HG03558 (cell line): Measurements from ENCODE around the gene XIST.
A peak's percentile ranks its signal among the peaks of the same experiment; 100 is the strongest.
"Not testable (repeated sequence)": the region's sequence is repeated elsewhere in the genome, so short reads cannot be mapped to it uniquely, and the experiment has no call there.

Experiments used
- ATAC-seq: cut with Tn5 transposase; IDR thresholded peaks from one replicate; pipeline ENCODE4 v1.9.1; 2021; ENCODE audit warnings: moderate number of reproducible peaks; ENCODE audit not compliant: unreplicated experiment; ENCODE audit errors: extremely low read depth

The XIST gene

DNA sequence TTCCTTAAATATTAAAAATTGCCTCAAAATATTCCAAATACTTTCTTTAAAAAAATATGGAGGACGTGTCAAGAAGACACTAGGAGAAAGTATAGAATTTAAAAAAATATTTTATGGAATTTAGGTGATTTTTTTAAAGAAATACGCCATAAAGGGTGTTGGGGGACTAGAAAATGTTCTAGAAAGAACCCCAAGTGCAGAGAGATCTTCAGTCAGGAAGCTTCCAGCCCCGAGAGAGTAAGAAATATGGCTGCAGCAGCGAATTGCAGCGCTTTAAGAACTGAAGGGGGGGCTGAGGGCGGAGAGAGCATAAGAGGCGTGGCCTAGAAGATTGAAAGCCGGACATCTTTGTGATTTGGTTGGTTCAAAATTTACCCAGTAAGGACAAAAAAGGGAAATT is at the start of gene XIST:
Gene XIST, minus strand, starts transcription at position 248 of the 400 bp plus-strand sequence.
- ATAC-seq = no peak

DNA sequence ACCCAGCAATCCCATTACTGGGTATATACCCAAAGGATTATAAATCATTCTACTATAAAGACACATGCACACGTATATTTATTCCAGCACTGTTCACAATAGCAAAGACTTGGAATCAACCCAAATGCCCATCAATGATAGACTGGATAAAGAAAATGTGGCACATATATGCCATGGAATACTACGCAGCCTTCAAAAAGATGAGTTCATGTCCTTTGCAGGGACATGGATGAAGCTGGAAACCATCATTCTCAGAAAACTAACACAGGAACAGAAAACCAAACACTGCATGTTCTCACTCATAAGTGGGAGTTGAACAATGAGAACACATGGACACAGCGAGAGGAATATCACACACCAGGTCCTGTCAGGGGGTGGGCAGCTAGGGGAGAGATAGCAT is 45.8 kb upstream of the XIST start:
- not testable (repeated sequence) for ATAC-seq

DNA sequence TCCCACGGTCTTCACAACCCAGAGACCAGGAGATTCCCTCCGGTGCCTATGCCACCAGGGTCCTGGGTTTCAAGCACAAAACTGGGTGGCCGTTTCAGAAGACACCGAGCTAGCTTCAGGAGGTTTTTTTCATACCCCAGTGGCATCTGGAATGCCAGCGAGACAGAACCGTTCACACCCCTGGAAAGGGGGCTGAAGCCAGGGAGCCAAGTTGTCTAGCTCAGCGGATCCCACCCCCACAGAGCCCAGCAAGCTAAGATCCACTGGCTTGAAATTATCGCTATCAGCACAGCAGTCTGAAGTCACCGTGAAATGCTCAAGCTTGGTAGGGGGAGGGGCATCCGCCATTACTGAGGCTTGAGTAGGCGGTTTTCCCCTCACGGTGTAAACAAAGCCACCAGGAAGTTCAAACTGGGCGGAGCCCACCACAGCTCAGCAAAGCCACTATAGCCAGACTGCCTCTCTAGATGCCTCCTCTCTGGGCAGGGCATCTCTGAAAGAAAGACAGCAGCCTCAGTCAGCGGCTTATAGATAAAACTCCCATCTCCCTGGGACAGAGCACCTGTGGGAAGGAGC is 40.1 kb upstream of the XIST start:
- not testable (repeated sequence) for ATAC-seq

DNA sequence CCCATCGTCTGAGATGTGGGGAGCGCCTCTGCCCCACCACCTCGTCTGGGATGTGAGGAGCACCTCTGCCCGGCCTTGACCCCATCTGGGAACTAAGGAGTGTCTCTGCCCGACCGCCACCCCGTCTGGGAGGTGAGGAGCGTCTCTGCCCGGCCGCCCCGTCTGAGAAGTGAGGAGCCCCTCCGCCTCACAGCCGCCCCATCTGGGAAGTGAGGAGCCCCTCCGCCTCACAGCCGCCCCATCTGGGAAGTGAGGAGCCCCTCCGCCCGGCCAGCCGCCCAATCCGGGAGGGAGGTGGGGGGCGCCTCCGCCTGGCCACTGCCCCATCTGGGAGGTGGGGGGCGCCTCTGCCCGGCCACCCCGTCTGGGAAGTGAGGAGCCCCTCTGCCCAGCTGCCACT is 29.7 kb upstream of the XIST start:
- ATAC-seq = not testable (repeated sequence)

DNA sequence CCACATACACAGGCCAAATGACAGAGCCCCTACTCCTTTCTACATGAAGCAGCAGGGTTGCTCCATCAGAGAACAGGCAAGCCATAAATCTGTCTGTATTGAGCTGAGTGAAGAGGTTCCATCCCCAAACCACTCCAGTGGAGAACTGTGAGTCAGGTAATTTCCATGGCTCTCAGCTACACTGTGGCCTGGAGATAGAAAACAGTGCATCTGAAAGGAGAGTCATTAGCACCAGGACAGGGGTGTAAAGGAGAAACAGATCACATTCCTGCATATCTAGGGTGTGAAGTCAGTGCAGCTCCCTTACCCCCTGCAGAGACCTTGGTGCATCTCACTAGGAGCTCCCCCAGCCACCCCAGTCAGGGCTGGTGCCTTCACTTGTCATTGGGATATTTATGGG is 25.2 kb upstream of the XIST start:
- ATAC-seq = no peak

DNA sequence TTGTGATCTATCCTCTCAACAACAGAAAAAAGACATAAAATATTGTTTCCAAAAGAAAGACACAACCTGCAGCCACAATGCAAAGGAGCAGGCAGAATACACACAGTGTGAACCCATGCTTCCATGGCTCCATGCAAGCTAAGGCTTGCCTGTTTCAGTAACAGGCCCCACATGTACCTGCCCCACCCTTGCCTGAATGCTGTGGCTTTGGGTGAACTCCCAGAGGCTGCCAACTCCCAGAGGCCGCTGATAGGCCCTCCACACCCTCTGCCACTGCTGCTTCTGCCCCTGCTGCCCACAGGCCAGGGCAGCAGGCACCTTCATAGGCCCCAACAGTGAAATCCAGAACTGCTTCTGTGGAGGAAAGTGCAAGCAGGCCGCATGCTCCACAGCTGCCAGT is 24.4 kb upstream of the XIST start:
- no peak for ATAC-seq

DNA sequence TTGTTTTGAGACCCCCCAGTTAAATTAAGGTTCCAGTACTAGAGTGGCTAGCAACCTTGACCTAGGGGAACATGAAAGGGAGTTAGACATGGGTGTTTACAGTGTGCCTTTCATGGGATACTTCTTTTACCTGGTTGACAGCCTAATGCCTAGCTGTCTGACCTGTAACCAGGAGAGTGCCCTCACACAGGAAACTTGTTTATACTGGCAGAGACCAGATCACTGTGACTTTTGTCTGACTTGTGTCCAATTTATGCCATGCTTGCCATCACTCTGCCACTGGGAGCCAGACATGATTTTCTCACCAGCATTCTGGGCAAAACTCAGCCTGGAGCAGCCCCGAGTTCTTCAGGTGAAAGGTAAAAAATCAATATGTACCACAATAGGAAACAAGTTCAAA is 16.4 kb upstream of the XIST start:
- no peak for ATAC-seq

DNA sequence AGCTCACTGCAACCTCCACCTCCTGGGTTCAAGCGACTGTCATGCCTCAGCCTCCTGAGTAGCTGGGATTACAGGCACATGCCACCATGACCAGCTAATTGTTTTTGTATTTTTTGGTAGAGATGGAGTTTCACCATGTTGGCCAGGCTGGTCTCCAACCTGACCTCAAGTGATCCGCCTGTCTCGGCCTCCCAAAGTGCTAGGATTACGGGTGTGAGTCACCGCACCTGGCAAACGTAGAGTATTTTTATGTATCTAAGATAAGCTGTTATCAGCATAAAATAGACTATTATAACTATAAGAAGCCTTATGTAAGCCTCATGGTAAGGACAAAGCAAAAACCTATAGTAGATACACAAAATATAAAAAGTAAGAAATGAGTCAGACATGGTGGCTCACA is 14.6 kb upstream of the XIST start:
- no peak for ATAC-seq

DNA sequence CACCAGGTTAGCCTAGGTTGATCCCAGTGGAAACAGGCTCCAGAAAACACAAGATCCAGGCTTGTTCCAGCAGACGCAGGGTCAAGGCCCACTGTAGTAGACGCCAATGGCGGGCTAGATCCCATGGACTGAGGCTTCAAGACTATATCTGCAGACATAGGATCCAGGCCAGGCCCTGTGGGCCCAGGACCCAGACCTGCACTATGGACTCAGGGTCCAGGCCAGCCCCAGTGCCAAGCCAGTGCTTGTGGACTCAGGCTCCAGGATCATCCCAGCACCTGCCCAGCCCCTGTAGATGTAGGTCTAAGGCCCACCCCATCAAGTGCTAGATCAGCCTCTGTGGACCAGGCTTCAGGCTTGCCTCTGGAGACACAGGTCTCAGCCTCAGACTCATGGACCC is 11.3 kb upstream of the XIST start:
- ATAC-seq = no peak

DNA sequence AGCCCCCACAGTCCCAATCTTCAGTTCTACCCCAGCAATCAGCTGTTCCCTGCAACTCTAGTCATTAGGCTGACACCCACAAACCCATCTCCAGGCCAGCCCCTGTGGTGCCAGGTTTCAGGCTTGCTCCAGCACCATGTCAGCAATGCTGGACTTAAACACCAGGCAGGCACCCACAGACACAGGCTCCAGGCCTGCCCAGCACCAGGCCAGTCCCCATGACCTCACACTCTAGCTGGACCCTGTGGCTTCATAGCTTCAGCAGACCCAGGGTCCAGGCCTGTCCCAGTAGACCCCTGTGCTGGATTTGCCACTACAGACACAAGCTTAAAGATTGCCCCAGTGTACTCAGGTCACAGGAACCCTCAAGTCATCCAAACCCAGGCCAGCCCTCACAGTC is 10.8 kb upstream of the XIST start:
- ATAC-seq = no peak

DNA sequence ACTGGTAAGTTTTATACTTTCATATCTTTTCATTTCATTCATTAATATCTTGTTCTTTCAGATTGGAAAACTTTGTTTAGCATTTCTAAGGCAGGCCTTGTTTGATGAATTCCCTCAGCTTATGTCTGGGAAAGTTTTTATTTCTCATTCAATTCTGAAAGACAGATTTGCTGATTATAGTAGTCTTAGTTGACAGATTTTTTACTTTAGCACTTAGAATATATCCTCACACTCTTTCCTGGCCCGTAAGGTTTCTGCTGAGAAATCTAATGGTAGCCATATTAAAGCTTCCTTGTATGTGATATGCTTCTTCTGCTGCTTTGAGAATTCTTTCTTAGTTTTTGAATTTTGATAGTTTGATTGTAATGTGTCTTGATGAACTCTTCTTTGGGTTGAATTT is 7.1 kb upstream of the XIST start:
- no peak for ATAC-seq

DNA sequence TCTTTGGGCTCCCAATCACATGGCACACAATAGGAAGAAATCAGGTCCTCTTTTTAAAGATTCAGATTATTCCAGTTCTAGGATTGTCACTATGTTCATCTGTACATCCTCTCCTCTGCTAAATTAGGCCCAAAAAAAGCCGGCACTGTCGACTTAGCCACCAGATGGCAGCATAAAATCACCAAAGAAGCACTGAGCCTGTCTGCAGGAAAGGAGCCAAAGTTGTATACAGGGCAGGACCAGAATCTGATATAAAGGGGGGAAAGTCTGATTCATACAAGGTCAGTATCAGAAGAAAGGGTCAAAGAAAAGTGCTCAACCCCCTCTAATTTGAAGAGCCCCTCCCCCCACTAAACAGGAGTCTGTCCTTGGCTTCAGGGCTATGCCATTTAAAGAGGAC is 3.0 kb upstream of the XIST start:
- ATAC-seq = no peak

DNA sequence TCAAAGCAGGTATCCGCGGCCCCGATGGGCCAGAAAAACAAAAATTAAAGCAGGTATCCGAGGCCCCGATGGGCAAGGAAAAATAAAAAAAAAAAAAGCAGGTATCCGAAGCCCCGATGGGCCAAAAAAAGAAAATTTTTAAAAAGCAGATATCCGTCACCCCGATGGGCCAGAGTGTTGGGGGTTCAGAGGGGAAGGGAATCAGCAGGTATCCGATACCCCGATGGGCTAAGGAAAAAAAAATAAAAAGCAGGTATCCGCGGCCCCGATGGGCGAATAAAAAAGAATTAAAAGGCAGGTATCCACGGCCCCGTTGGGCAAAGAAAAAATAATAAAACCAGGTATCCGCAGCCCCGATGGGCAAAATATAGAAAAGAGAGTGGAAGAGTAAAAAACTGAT is 492 bp downstream of the XIST start:
- no peak for ATAC-seq

DNA sequence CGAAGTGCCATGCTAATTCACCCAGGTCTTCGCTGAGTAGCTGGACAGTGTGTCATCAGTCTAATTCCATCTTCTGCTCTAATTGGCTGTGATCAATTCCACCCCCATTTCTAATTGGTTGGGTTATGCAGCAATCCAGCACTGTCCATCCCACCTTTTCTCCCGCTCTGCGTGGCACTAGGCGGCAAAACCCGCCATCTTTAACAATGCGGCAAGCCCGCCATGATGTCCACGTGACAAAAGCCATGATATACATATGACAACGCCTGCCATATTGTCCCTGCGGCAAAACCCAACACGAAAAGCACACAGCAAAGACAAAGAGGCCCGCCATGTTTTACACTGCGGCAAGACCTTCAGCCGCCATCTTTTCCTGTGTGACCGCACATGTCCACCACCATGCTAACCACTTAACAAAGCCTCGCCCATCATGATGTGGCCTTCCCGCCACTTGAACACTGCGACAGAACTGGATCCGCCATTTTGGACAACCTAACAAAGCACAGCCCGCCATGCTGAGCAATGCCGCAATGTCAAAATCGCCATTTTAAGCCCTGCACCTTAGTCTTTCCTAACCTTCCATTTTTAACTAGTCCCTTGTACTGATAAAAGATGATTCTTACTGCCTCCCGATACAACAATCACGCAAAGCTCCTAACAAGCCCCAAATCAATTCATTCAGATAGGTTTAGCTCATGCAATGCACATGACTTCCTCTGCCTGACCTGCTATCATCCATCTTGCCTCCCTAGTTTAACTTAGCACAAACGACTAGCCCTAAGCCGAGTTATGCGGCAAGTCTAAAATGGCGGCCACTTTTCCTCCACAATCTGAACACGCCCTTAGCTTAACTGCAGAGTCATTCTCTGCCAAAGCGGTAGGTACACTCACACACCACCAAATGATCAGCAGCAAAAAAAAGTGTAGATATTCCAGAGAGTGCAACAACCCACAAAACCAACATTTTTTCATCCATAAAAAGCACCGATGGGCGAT is 1.2 kb downstream of the XIST start:
- peak; percentile 67 for ATAC-seq

DNA sequence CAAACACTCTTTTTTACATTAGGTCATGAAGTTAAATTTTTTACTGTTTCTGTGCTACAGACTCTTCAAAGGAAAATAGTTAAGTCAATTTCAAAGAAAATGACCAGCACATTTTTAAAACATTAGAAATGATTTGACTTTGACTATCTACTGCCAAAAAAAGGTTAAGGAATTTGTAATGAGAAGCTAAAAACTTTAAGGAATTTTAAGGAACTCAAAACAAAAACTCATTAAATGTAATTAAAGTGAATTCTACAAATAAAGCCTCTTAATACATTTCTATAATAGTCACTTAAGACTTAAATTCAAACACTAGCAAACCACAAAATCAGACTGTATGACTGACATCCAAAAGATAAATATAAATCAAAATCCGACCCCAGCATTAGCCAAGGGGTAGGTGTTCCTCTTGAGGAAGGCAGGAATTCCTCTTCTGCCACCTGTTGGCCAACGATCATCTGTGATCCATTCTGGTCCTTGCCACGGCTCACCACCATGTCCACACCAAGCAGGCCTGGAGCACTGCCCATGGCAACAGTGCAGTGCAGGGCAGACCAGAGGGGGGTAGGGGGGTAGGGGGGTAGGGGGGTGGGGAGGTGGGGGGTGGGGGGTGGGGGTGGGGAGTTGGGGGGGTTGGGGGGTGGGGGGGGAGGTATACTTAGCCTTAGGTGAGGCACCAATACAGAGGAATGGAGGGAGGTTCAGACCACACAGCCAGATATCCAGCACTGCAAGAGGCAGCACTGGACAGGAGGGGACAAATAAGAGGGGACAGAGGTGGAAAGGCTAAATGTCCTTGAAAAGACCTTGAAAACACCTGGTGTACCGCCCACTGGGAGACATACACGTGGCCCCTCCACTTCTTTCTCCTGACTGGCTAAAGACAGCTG is 2.1 kb downstream of the XIST start:
- ATAC-seq = no peak

DNA sequence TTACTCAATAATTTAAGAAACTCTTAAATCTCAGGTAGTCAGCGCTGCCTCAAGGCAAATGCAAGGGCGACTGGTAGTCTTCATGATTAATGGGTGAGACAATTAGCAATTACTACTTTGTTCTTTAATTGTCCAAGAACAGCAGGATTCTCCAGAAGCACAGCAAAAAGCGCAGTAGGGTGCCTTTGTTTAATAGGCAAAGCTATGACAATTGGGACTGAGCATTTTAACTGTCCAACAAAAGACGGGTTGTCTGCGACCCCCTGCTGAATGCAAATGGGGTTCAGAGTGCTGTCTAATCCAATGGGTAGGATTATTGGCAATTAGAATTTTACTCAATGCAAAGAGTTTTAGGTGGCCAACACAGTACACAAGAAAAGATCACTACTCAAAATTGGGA is 3.4 kb downstream of the XIST start:
- no peak for ATAC-seq

DNA sequence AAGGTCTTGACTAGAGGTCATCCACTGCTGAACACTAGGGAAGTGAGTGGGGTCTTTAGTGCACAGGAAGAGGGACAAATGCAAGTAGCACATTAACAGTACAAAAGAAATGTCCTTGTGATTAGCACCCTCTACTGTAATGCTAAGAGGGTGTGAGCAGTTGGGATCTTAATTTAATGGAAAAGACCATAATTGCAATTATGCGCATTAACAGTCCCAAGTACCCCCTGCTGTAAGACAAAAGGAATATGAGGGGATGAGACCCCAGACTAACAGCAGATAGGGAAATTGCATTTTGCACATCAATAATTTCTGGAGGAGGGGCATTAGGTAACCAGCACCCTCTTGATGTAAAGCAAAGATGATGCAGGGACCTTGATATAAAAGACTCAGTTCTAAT is 4.5 kb downstream of the XIST start:
- no peak for ATAC-seq

DNA sequence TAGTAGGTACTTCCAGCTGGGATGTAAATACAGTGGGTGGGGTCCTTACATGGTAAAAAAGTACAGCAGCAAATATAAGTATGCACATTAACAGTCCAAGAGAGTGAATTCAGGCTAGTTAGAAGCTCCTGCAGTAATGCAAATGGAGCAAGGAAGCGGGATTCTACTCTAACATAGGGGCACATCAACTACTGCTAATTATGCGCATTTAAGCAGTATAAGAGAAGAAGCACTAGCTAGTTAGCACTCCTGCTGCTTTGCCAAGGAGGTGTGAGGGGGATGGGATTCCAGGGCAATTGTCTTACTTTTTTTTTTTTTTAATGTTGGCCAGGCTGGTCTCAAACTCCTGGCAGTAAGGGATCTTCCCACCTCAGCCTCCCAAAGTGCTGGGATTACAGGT is 5.4 kb downstream of the XIST start:
- no peak for ATAC-seq

DNA sequence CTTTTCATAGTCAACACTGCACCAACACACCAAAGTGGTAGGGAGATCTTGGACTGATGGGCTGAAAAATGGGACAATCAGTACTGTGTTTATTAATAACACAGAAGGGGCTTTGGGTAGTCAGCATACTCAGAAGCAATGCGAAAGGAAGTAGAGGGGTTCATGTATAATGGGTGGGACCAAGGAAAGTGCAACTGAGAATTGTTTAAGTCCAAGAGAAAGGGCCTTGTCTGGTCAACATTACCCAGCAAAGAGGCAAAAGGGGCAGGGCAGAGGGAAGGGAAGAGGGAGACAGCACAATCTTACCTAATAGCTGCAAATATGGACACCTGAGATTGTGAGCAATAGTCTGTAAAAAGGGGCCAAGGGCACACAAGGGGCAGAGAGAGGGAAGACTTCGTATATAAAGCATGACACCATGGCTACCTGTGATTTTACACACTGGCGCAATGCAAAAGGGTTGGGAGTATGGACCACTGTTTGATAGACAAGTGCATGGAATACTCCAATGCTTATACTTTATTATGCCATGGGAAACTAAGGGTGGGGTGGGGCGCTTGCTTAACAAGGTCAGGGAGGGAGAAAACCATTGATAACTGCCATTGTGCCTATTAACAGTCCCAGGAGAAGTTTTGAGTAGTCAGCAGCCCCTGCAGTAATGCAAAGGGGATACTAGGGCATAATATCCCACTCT is 9.8 kb downstream of the XIST start:
- ATAC-seq = no peak

DNA sequence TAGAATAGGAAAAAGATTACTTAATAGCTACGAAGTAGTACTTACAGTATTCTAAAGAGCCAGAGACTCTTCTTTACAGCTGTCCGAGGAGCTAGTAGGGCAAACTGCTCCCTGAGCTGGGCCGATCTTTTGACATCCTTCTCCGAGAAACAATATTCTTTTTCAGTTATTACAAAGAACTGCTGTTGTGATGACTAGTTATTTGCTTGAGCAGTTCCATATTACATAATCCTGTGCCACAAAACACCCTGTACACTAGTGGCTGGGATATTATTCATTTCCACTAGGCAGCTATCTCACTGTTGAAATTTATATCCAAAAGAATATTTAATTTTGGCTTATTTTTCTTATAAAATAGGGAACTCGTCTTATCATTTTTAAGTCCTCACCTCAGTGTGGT is 11.2 kb downstream of the XIST start:
- ATAC-seq = no peak
